Natural killer cell (primary cell): Measurements from ENCODE around the gene RUNX2. TPM values are rescaled to one million over a fixed set of nuclear protein-coding genes. Genes with fewer than 3 reads are reported as not detected.

Experiments
- ATAC-seq, 3 donors: fragments of 150-1000 bp in 2 of 3; fragments of 200-7000 bp in 1 of 3; cut with Tn5 transposase; 1 replicate in 1 of 3; 2 replicates in 2 of 3; pipeline ENCODE4 v1.10.0; 2021; ENCODE audit warnings: mild to moderate bottlenecking in 2 of 3, moderate library complexity in 2 of 3
- DNase-seq, 2 donors: peaks; one replicate each; pipeline versions ENCODE4 v3.0.0 to v3.0.0-alpha.2; 2013 to 2021; ENCODE audit warnings: mixed read lengths in 1 of 2
- H3K27ac ChIP-seq: one replicate; pipeline ENCODE4 v1.5.1; 2013; ENCODE audit warnings: mild to moderate bottlenecking, low read length
- H3K27me3 ChIP-seq: one replicate; pipeline ENCODE4 v1.6.1; 2013; ENCODE audit warnings: low read length; ENCODE audit not compliant: control insufficient read depth, insufficient read depth
- H3K36me3 ChIP-seq: one replicate; pipeline ENCODE4 v1.6.1; 2013; ENCODE audit warnings: low read length; ENCODE audit not compliant: control insufficient read depth, insufficient read depth
- H3K4me1 ChIP-seq: one replicate; pipeline ENCODE4 v1.6.1; 2013; ENCODE audit warnings: low read length; ENCODE audit not compliant: control insufficient read depth, insufficient read depth
- H3K4me3 ChIP-seq: one replicate; pipeline ENCODE4 v1.5.1; 2013; ENCODE audit warnings: low read length
- H3K9me3 ChIP-seq: one replicate; pipeline ENCODE4 v1.6.1; 2013; ENCODE audit warnings: low read length; ENCODE audit not compliant: control insufficient read depth, insufficient read depth
- H3K27ac Mint-ChIP-seq, 2 donors: one replicate each; pipeline ENCODE4 v1.8.0; 2022; ENCODE audit warnings: mild to moderate bottlenecking in 2 of 2, mixed read lengths in 2 of 2, moderate library complexity in 1 of 2
- H3K27me3 Mint-ChIP-seq, 2 donors: one replicate each; pipeline ENCODE4 v1.8.0; 2022; ENCODE audit warnings: low read depth in 2 of 2, mixed read lengths in 2 of 2
- H3K36me3 Mint-ChIP-seq: one replicate; pipeline ENCODE4 v1.8.0; 2022; ENCODE audit warnings: mixed read lengths
- H3K4me1 Mint-ChIP-seq, 2 donors: one replicate each; pipeline ENCODE4 v1.8.0; 2022; ENCODE audit warnings: mixed read lengths in 2 of 2
- H3K4me3 Mint-ChIP-seq: one replicate; pipeline ENCODE4 v1.8.0; 2022; ENCODE audit warnings: mild to moderate bottlenecking, moderate library complexity, mixed read lengths
- H3K9me3 Mint-ChIP-seq, 2 donors: one replicate each; pipeline ENCODE4 v1.8.0; 2022; ENCODE audit warnings: mixed read lengths in 2 of 2
- CTCF ChIP-seq: fragments of 200-600 bp; IDR thresholded peaks from one replicate; pipeline ENCODE4 v1.8.0; 2022; ENCODE audit warnings: antibody characterized with exemption
- WGBS: methylation state at CpG from one replicate; pipeline ENCODE4 v1.1.7; 2013; ENCODE audit warnings: missing lambda C conversion rate; ENCODE audit not compliant: insufficient coverage; 5-methylcytosine and 5-hydroxymethylcytosine counted together
- intact Hi-C: fragments of 100-400 bp; cut with micrococcal nuclease; formaldehyde crosslinking; loops from one replicate; pipeline ENCODE4 v1.14.2; 2022
- total RNA-seq, 4 donors: library from RNA; stranded (reverse); fragments of 120-200 nt in 1 of 4; gene quantifications; one replicate each; pipeline versions ENCODE4 v1.2.3 to v1.2.4, GENCODE V29; 2013 to 2022

Gene RUNX2
- total RNA-seq, 3 donors from 2014 or later (not counting 1 experiment from before 2014, with no cell fraction given), result 5.0 to 19.2 (median 7.0) TPM

- WGBS, result 88% methylated on average over 2 of the region's 2 CpGs
- Histone ChIP-seq H3K27me3 (no peaks in the 10 kb centered on the region), H3K36me3 (no peaks in the 10 kb centered on the region), H3K4me3 (no peak overlapping the region), H3K4me1 (peaks cover 2% of the 10 kb centered on the region), H3K9me3 (no peaks in the 10 kb centered on the region), H3K27ac (no peak overlapping the region)
- DNase-seq (no peak), ATAC-seq (no peak)
- Mint-ChIP-seq H3K36me3 (no peaks in the 10 kb centered on the region), H3K27me3 (peaks cover 2 to 6% of the 10 kb centered on the region in 2 donors), H3K4me1 (peaks cover 5 to 8% of the 10 kb centered on the region in 2 donors), H3K9me3 (no peaks in the 10 kb centered on the region), H3K4me3 (no peak overlapping the region), H3K27ac (no peak overlapping the region)
- no peak for TF ChIP-seq CTCF
- intact Hi-C loops, result no loop called here
Measured at GRCh38 chr6:45630314-45630713, 302.2 kb downstream of the RUNX2 start.

GRCh38 chr6:45630801-45631200 lies 302.7 kb downstream of the RUNX2 start:
- Histone ChIP-seq H3K27ac (no peak overlapping the region), H3K9me3 (no peaks in the 10 kb centered on the region), H3K4me1 (peaks cover 2% of the 10 kb centered on the region), H3K4me3 (no peak overlapping the region), H3K27me3 (no peaks in the 10 kb centered on the region), H3K36me3 (no peaks in the 10 kb centered on the region)
- DNase-seq, result no peak
- Mint-ChIP-seq H3K4me1 (peaks cover 5 to 8% of the 10 kb centered on the region in 2 donors), H3K36me3 (no peaks in the 10 kb centered on the region), H3K4me3 (no peak overlapping the region), H3K27me3 (peaks cover 2 to 6% of the 10 kb centered on the region in 2 donors), H3K9me3 (no peaks in the 10 kb centered on the region), H3K27ac (no peak overlapping the region)
- no peak for ATAC-seq
- no peak for TF ChIP-seq CTCF
- intact Hi-C loops, result no loop called here
- 80% methylated on average over 2 of the region's 4 CpGs for WGBS

GRCh38 chr6:45631396-45631795 lies 303.3 kb downstream of the RUNX2 start:
- TF ChIP-seq CTCF, result no peak
- 98% methylated on average over 3 of the region's 3 CpGs for WGBS
- DNase-seq, result no peak
- no peaks in the 10 kb centered on the region for H3K36me3 Mint-ChIP-seq
- Histone ChIP-seq H3K27me3 (no peaks in the 10 kb centered on the region), H3K4me1 (peaks cover 2% of the 10 kb centered on the region), H3K9me3 (no peaks in the 10 kb centered on the region), H3K4me3 (no peak overlapping the region), H3K27ac (no peak overlapping the region), H3K36me3 (no peaks in the 10 kb centered on the region)
- peaks cover 2 to 6% of the 10 kb centered on the region in 2 donors for H3K27me3 Mint-ChIP-seq
- ATAC-seq, result no peak
- H3K4me1 Mint-ChIP-seq, result peaks cover 5 to 8% of the 10 kb centered on the region in 2 donors
- intact Hi-C loops, result no loop called here
- no peak overlapping the region for H3K27ac Mint-ChIP-seq
- H3K4me3 Mint-ChIP-seq, result no peak overlapping the region
- no peaks in the 10 kb centered on the region for H3K9me3 Mint-ChIP-seq

GRCh38 chr6:45633272-45633908 lies 305.3 kb downstream of the RUNX2 start:
- H3K27me3 Mint-ChIP-seq, result peaks cover 0 to 2% of the 10 kb centered on the region in 2 donors
- Histone ChIP-seq H3K4me3 (no peak overlapping the region), H3K27me3 (no peaks in the 10 kb centered on the region), H3K36me3 (no peaks in the 10 kb centered on the region), H3K27ac (no peak overlapping the region), H3K4me1 (peaks cover 2% of the 10 kb centered on the region), H3K9me3 (no peaks in the 10 kb centered on the region)
- H3K4me3 Mint-ChIP-seq, result no peak overlapping the region
- peak; percentile 49 to 91 (median 83) for ATAC-seq
- H3K27ac Mint-ChIP-seq, result no peak overlapping the region
- peak in 1 of 2 donors; percentile 22 for DNase-seq
- TF ChIP-seq CTCF, result no peak
- intact Hi-C loops, result no loop called here
- H3K9me3 Mint-ChIP-seq, result no peaks in the 10 kb centered on the region
- WGBS, result 50% methylated on average over 6 of the region's 6 CpGs
- H3K4me1 Mint-ChIP-seq, result peaks cover 5 to 8% of the 10 kb centered on the region in 2 donors
- H3K36me3 Mint-ChIP-seq, result no peaks in the 10 kb centered on the region
